HG02884 (cell line): Measurements from ENCODE around the gene INIP.
"Not testable (repeated sequence)": the region's sequence is repeated elsewhere in the genome, so short reads cannot be mapped to it uniquely, and the experiment has no call there.

Source experiments
- ATAC-seq: cut with Tn5 transposase; IDR thresholded peaks from one replicate; pipeline ENCODE4 v1.9.1; 2021; ENCODE audit warnings: mild to moderate bottlenecking, moderate library complexity; ENCODE audit not compliant: unreplicated experiment

INIP gene

DNA sequence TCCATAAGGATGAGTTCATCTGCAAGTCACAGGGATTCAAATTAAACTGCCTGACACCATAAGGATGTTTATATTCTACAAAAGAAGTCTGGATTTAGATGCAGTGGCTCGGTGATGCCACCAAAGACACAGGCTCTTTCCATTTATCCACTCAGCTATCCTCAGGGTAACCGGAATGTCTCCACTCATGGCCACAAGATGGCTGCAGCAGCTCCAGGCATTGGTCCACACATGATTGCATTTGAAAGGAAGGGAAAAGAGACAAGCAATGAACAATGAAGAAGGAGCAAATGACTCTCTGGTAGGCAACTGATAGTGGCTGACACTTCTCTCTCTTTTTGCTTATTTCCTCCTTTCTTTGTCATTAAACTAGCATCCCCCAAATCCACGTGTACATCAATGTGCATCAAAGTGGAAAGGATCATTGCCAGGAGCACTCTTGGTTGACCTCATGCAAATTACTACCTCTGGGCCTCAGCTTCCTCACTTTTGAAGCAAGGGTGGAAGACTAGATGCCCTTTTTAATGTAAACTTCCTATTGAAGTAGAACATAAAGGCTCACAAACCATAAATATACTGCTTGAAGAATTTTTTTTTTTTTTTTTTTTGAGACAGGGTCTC is 25.4 kb upstream of the INIP start:
- no peak for ATAC-seq

- ATAC-seq: no peak
Measured at GRCh38 chr9:112734892-112735291, 17.0 kb upstream of the INIP start.

DNA sequence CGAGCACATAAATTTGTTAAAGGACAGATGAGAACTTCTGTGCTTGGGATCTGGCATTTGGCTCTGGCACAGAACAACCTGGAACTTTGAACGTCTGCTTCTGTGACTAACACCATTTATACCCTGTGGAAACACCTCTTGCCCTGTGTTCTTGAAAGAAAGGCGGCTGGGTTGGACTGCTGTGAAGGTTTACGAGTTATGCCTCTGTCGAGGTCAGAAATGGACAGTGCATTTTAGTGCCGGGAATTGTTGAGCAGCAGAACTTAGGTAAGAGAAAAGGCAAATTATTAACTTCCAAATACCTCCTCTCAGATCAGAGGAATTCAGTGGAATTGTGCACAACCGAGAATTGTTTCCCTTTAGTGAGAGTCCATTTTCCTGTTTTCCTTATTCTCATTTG is 14.1 kb upstream of the INIP start:
- ATAC-seq: no peak

GRCh38 chr9:112728401-112728800 is 10.5 kb upstream of the INIP start:
- no peak for ATAC-seq

- ATAC-seq: peak; percentile 50
Measured at GRCh38 chr9:112726428-112726827, 8.5 kb upstream of the INIP start.

DNA sequence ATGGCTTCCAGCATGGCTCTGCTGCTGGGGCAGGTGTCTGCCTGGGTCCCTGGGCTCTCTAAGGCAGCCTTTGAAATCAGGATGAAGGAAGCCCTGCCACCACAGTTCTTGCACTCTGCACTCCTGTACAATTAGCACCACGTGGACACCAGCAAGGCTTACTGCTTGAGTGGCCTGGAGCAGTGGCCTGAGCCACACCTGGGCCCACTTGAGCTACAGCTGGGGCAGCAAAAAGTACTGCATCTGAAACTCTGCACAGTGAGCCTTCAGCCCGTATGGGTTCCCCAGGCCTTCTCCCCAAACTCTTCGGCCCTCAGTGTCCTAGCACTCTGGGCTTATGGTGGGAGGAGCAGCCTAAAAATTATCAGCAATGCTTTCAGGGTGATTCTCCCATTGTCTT is 8.0 kb upstream of the INIP start:
- no peak for ATAC-seq

GRCh38 chr9:112722749-112723148 is 4.8 kb upstream of the INIP start:
- not testable (repeated sequence) for ATAC-seq

- ATAC-seq: no peak
Measured at GRCh38 chr9:112720113-112720780, 2.3 kb upstream of the INIP start.

- ATAC-seq: no peak
Measured at GRCh38 chr9:112719696-112720095, 1.8 kb upstream of the INIP start.

DNA sequence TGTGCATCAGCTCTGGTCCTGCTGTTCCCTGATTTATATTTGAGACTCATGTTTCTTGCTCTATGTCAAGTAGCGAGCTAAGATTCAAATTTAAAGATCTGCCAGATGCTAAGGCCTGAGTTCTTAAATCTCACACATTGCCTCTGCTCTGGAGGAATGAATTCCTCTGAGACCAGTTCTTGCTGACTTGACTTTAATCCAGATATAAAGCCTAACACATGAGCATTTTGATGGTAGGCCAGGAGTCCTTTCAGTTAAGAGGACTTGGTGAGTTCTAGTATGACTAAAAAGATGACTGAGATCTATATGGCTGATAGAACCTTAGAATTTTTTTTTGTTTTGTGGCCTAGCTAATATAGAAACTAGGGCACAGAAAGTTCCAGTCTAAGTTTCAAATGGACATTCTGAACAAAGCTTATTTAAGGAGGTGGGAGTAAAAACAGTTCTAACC is 1.3 kb upstream of the INIP start:
- ATAC-seq: no peak

GRCh38 chr9:112712678-112713077 is 5.2 kb downstream of the INIP start:
- ATAC-seq: no peak

- ATAC-seq: no peak
Measured at GRCh38 chr9:112711050-112711689, 6.7 kb downstream of the INIP start.

DNA sequence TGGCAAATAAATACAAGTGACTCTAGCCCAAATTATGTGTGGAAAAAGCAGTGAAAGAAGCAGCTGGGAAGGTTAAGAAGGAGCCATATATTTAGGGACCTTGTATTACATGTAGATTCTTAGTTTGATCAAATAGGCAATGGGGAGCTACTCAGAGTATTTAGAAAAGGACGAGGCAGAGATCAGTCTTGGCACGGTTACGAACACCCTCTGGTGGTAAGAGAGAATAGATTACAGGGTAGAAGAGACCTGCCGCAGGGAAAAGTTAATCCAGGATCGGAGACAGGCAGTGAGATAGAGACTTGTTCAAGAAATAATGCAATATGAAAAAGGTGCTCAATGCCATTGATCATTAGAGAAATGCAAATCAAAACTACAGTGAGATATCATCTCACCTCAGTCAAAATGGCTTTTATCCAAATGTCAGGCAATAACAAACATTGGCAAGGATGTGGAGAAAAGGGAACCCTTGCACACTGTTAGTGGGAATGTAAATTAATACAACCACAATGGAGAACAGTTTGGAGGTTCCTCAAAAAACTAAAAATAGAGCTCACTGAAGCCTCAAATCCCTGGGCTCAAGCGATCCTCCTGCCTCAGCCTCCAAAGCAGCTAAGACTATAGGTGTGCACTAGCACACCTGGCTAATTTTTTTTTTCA is 12.0 kb downstream of the INIP start:
- ATAC-seq: no peak

GRCh38 chr9:112703304-112703703 is 14.6 kb downstream of the INIP start:
- no peak for ATAC-seq

DNA sequence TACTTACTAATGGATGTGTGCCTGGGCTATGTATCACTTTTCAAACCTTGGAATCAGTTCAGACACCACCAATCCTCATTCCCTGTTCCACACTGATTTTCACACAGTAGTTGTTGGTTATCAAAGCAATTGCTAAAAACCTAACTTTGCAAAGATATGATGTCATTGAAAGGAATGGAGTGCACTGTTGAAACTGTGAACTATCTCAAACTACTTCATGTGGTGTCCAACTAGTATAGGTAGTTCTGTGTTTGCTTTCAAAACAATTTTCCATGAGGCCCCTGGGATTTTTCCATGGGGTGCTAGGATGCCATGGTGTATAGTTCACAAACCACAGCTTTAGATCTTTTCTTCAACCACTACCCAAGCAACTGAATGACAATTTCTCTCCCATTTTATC is 17.8 kb downstream of the INIP start:
- no peak for ATAC-seq

GRCh38 chr9:112699230-112699629 is 18.7 kb downstream of the INIP start:
- no peak for ATAC-seq

DNA sequence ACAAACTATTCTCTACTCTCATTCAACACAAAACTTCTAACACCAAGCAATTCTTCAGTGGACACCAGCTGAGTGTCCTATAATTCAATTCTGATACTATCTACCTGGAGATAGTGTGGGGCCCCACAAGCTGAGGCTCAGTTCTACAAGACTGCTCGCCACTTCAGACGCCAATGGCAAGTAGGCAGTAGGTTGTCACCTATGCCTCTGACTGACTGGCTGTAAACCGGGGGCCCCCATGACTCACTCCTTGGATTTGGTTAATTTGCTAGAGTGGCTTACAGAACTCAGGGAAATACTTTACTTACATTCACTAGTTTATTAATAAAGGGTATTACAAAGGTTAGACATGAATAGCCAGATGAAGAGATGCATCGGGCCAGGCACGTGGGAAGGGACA is 21.5 kb downstream of the INIP start:
- ATAC-seq: no peak

DNA sequence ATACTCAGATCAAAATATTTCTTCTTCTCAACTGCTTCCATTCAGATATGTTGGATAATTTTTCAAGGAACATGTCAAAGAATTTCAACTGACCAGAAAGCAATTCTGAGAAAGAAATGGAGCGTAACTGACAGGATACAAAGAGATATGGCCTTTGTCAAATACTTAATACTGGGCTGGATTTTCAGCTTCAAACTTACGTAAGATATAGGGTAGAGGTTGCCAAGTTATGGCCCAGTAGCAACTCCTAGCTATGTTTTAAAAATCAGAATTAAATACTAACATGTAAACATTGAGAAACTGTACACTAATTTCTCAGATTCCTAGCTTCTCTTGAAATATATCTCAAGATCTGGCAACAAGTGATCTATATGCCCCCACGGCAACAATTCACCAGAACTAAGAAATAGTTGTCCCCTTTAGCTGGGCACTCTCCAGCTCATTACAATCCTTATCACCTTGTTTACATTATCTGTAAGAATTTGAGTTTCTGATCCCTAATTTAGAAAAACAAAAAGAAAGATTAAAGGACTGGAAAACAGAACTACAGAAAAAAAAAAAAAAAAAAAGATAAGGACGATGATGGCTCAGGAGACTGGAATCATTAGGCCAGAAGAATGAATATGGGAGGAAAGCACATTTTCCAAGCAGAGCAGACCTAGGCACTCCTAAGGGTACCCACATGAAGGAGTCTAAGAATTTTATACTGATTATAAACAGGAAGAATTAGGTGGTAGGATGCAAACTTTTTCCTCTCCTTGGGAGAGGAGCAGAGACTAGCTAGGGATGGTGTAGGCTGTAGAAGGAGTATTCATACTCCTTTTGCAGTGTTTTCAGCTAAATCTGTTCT is 23.0 kb downstream of the INIP start:
- no peak for ATAC-seq

GRCh38 chr9:112689161-112689740 is 28.7 kb downstream of the INIP start:
- ATAC-seq: no peak

GRCh38 chr9:112680731-112681402 is 37.0 kb downstream of the INIP start:
- ATAC-seq: no peak
